Caco-2 (cell line): ENCODE results near the gene LRRC31. TPM values are rescaled to one million over a fixed set of nuclear protein-coding genes. Genes with fewer than 3 reads are reported as not detected.
A peak's percentile ranks its signal among the peaks of the same experiment; 100 is the strongest.

Source experiments
- BruUV-seq: library from RNA; stranded (reverse); fragments of 400-500 nt; replicated peaks from 2 replicates; lab custom pipeline; 2021; lab: Mats Ljungman, UMichigan
- CTCF ChIA-PET: fragments of 300-600 bp; sonication (Branson Sonifier 250); formaldehyde crosslinking; loops from one replicate; lab custom pipeline; 2022; ENCODE audit warnings: antibody characterized with exemption; lab: Charles Lee
- POLR2A ChIA-PET: fragments of 300-600 bp; sonication (Branson Sonifier 250); formaldehyde crosslinking; loops from one replicate; lab custom pipeline; 2022; ENCODE audit warnings: antibody characterized with exemption; lab: Charles Lee
- DNase-seq, 2 experiments: peaks; one replicate each; pipeline versions ENCODE4 v3.0.0 to v3.0.0-alpha.2; 2020 to 2022
- H3K27me3 ChIP-seq: replicated peaks from 2 replicates; pipeline ENCODE4 v1.6.0; 2011; ENCODE audit warnings: low read length; ENCODE audit not compliant: control insufficient read depth, insufficient read depth
- H3K36me3 ChIP-seq: 2 replicates; pipeline ENCODE4 v1.5.1; 2011; ENCODE audit warnings: low read length; ENCODE audit not compliant: control insufficient read depth, insufficient read depth
- H3K4me1 ChIP-seq: fragments of 250-450 bp; sonication (Bioruptor Pico); 2 replicates; pipeline ENCODE4 v1.5.1; 2020; ENCODE audit warnings: mild to moderate bottlenecking
- H3K4me3 ChIP-seq: 2 replicates; pipeline ENCODE4 v1.5.1; 2011; ENCODE audit warnings: low read depth, mild to moderate bottlenecking, control low read depth, low read length
- H3K9me3 ChIP-seq: fragments of 250-450 bp; sonication (Bioruptor Pico); 2 replicates; pipeline ENCODE4 v1.5.1; 2020; ENCODE audit warnings: mild to moderate bottlenecking, moderate library complexity
- H3K27ac Mint-ChIP-seq: one replicate; pipeline ENCODE4 v1.8.0; 2022; ENCODE audit warnings: mixed read lengths; ENCODE audit not compliant: unreplicated experiment
- H3K27me3 Mint-ChIP-seq: one replicate; pipeline ENCODE4 v1.8.0; 2022; ENCODE audit warnings: mixed read lengths; ENCODE audit not compliant: insufficient read depth, unreplicated experiment
- H3K36me3 Mint-ChIP-seq: one replicate; pipeline ENCODE4 v1.8.0; 2022; ENCODE audit warnings: mild to moderate bottlenecking, mixed read lengths; ENCODE audit not compliant: insufficient read depth, unreplicated experiment
- H3K4me1 Mint-ChIP-seq: one replicate; pipeline ENCODE4 v1.8.0; 2022; ENCODE audit warnings: low read depth, mixed read lengths; ENCODE audit not compliant: unreplicated experiment
- H3K4me3 Mint-ChIP-seq: one replicate; pipeline ENCODE4 v1.8.0; 2022; ENCODE audit warnings: mild to moderate bottlenecking, moderate library complexity, mixed read lengths; ENCODE audit not compliant: unreplicated experiment
- H3K9me3 Mint-ChIP-seq: one replicate; pipeline ENCODE4 v1.8.0; 2022; ENCODE audit warnings: mixed read lengths; ENCODE audit not compliant: unreplicated experiment
- intact Hi-C: fragments of 100-400 bp; cut with micrococcal nuclease; formaldehyde crosslinking; loops from one replicate; pipeline ENCODE4 v1.10.0; 2022; ENCODE audit not compliant: unreplicated experiment
- total RNA-seq: library from RNA; stranded (reverse); gene quantifications from 2 replicates; pipeline ENCODE4 v1.2.3, GENCODE V29; 2022
- TF ChIP-seq, protein P1 (sequence below), 2 experiments: fragments of 200-600 bp in 1 of 2; IDR thresholded peaks; 1 replicate in 1 of 2; 2 replicates in 1 of 2; pipeline versions ENCODE4 v1.5.1 to v1.8.0; 2011 to 2022; ENCODE audit warnings: antibody characterized with exemption in 1 of 2, control low read depth in 1 of 2, inconsistent platforms in 1 of 2, low read depth in 1 of 2, low read length in 1 of 2, mild to moderate bottlenecking in 1 of 2, moderate library complexity in 1 of 2; ENCODE audit not compliant: insufficient read depth in 1 of 2, severe bottlenecking in 1 of 2, unreplicated experiment in 1 of 2

The LRRC31 gene
- total RNA-seq, 1 experiment from 2014 or later: 0.64 TPM

DNA sequence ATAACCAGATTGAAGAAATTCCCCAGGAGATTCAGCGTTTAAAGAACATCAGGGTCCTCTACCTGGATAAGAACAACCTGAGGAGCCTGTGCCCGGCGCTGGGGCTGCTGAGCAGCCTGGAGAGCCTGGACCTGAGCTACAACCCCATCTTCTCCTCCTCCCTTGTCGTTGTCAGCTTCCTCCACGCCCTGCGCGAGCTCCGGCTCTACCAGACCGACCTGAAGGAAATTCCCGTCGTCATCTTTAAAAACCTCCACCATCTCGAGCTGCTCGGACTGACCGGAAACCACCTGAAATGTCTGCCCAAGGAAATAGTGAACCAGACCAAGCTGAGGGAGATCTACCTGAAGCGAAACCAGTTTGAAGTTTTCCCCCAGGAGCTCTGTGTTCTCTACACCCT, 47.6 kb downstream of the LRRC31 start:
- DNase-seq: peak in 1 of 2 experiments; percentile 3
- BruUV-seq: no TSS peak
- POLR2A ChIA-PET: no interaction called here
- peaks cover 8% of the 10 kb centered on the region for H3K9me3 Mint-ChIP-seq
- no peaks in the 10 kb centered on the region for H3K4me1 ChIP-seq
- CTCF ChIA-PET: no interaction called here
- H3K4me1 Mint-ChIP-seq: peaks cover 7% of the 10 kb centered on the region
- no peaks in the 10 kb centered on the region; the same call in 1 of the 2 replicates for H3K27me3 ChIP-seq
- no peak overlapping the region for H3K27ac Mint-ChIP-seq
- H3K4me3 ChIP-seq: peak overlapping the region; percentile 41
- TF ChIP-seq, protein P1, sequence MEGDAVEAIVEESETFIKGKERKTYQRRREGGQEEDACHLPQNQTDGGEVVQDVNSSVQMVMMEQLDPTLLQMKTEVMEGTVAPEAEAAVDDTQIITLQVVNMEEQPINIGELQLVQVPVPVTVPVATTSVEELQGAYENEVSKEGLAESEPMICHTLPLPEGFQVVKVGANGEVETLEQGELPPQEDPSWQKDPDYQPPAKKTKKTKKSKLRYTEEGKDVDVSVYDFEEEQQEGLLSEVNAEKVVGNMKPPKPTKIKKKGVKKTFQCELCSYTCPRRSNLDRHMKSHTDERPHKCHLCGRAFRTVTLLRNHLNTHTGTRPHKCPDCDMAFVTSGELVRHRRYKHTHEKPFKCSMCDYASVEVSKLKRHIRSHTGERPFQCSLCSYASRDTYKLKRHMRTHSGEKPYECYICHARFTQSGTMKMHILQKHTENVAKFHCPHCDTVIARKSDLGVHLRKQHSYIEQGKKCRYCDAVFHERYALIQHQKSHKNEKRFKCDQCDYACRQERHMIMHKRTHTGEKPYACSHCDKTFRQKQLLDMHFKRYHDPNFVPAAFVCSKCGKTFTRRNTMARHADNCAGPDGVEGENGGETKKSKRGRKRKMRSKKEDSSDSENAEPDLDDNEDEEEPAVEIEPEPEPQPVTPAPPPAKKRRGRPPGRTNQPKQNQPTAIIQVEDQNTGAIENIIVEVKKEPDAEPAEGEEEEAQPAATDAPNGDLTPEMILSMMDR (IDR thresholded peaks at IDR 0.05; ENCODE audit: insufficient read depth in 1 of 2, low read depth in 1 of 2, low read length in 1 of 2, severe bottlenecking in 1 of 2, unreplicated experiment in 1 of 2): no peak
- no peaks in the 10 kb centered on the region for H3K36me3 Mint-ChIP-seq
- H3K27me3 Mint-ChIP-seq: peaks cover 23% of the 10 kb centered on the region
- H3K4me3 Mint-ChIP-seq: peak overlapping the region; percentile 77
- no peaks in the 10 kb centered on the region for H3K9me3 ChIP-seq
- H3K36me3 ChIP-seq: no peaks in the 10 kb centered on the region
- intact Hi-C loops: no loop called here

DNA sequence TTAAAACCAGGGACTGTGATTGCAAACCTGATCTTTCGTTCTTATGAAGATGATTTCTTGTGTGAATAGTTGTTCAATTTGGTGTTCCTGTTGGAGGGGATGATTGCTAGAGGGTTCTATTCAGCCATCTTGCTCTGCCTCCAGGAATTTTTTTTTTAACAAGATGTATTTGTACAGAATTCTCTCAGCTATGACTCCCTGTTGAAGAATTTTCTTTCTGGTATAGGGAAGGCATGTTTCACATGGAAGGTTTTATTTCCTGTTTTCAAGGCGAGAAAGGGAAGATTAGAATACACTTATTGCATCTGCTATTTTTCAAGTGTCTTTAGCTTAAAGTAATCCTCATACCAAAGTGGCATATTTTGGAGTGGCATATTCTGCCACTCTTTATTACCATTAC, 51.4 kb downstream of the LRRC31 start:
- H3K36me3 ChIP-seq: no peaks in the 10 kb centered on the region
- H3K4me1 Mint-ChIP-seq: peaks cover 7% of the 10 kb centered on the region
- no peaks in the 10 kb centered on the region for H3K36me3 Mint-ChIP-seq
- DNase-seq: no peak
- intact Hi-C loops: no loop called here
- no TSS peak for BruUV-seq
- H3K9me3 ChIP-seq: peaks cover 9% of the 10 kb centered on the region
- H3K27me3 Mint-ChIP-seq: peaks cover 16% of the 10 kb centered on the region
- H3K4me3 ChIP-seq: no peak overlapping the region
- no peak overlapping the region for H3K27ac Mint-ChIP-seq
- H3K4me1 ChIP-seq: no peaks in the 10 kb centered on the region
- ChIA-PET POLR2A (no interaction called here), CTCF (no interaction called here)
- H3K4me3 Mint-ChIP-seq: no peak overlapping the region
- TF ChIP-seq, protein P1 (IDR thresholded peaks at IDR 0.05; ENCODE audit: insufficient read depth in 1 of 2, low read depth in 1 of 2, low read length in 1 of 2, severe bottlenecking in 1 of 2, unreplicated experiment in 1 of 2): no peak
- H3K27me3 ChIP-seq: no peaks in the 10 kb centered on the region; the same call in 1 of the 2 replicates
- peaks cover 23% of the 10 kb centered on the region for H3K9me3 Mint-ChIP-seq

DNA sequence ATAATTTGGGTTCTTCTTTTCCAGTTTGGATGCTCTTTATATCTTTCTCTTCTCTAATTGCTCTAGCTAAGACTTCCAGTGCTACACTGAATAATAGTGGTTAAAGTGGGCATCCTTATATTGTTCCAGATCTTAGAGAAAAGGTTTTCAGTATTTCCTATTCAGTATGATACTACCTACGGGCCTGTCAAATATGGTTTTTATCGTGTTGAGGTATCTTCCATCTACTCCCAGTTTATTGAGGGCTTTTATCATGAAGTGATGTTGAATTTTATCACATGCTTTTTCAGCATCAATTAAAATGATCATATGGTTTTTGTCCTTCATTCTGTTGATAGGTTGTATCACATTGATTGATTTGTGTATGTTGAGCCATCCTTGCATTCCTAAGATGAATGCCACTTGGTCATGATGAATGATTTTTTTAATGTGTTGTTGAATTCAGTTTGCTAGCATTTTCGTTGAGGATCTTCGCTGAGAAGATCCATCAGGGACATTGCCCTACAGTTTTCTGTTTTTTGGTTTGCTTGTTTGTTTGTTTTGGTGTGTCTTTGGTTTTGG, 54.1 kb downstream of the LRRC31 start:
- TF ChIP-seq, protein P1 (IDR thresholded peaks at IDR 0.05; ENCODE audit: insufficient read depth in 1 of 2, low read depth in 1 of 2, low read length in 1 of 2, severe bottlenecking in 1 of 2, unreplicated experiment in 1 of 2): no peak
- H3K27ac Mint-ChIP-seq: no peak overlapping the region
- Histone ChIP-seq H3K4me1 (no peaks in the 10 kb centered on the region), H3K4me3 (no peak overlapping the region), H3K36me3 (no peaks in the 10 kb centered on the region), H3K9me3 (peaks cover 9% of the 10 kb centered on the region), H3K27me3 (no peaks in the 10 kb centered on the region)
- POLR2A ChIA-PET: no interaction called here
- no peak for DNase-seq
- H3K4me1 Mint-ChIP-seq: no peaks in the 10 kb centered on the region
- H3K27me3 Mint-ChIP-seq: peaks cover 9% of the 10 kb centered on the region
- no peak overlapping the region for H3K4me3 Mint-ChIP-seq
- peaks cover 23% of the 10 kb centered on the region for H3K9me3 Mint-ChIP-seq
- CTCF ChIA-PET: no interaction called here
- no peaks in the 10 kb centered on the region for H3K36me3 Mint-ChIP-seq
- no TSS peak for BruUV-seq
- intact Hi-C loops: no loop called here
